DND-41 (cell line): ENCODE measurements around the gene DTX1.

Experiments used
- ATAC-seq: fragments of 200-7000 bp; cut with Tn5 transposase; 3 replicates; pipeline ENCODE4 v1.9.1; 2021; ENCODE audit warnings: low read depth; ENCODE audit not compliant: insufficient read depth
- DNase-seq: peaks from one replicate; pipeline ENCODE4 v3.0.0-alpha.2; 2020
- H2AFZ ChIP-seq: 2 replicates; pipeline ENCODE4 v1.6.0; 2012; ENCODE audit warnings: low read depth, low read length
- H3K27ac ChIP-seq: 2 replicates; pipeline ENCODE4 v1.5.1; 2012; ENCODE audit warnings: low read length, inconsistent platforms
- H3K27me3 ChIP-seq: fragments of 200-600 bp; sonication (generic); 2 replicates; pipeline ENCODE4 v1.6.0; 2012; ENCODE audit warnings: low read length, mild to moderate bottlenecking, inconsistent platforms; ENCODE audit not compliant: insufficient read depth, poor library complexity
- H3K36me3 ChIP-seq: 2 replicates; pipeline ENCODE4 v1.5.1; 2012; ENCODE audit warnings: low read length, inconsistent platforms; ENCODE audit not compliant: insufficient read depth
- H3K4me1 ChIP-seq: 2 replicates; pipeline ENCODE4 v1.5.1; 2012; ENCODE audit warnings: mild to moderate bottlenecking, low read length; ENCODE audit not compliant: insufficient read depth
- H3K4me2 ChIP-seq: 2 replicates; pipeline ENCODE4 v1.6.0; 2012; ENCODE audit warnings: mild to moderate bottlenecking, moderate library complexity, low read length, inconsistent platforms; ENCODE audit not compliant: insufficient read depth
- H3K4me3 ChIP-seq, 2 experiments: fragments of 200-600 bp in 1 of 2; shearing (Covaris generic) in 1 of 2; 2 replicates each; pipeline ENCODE4 v1.5.1; 2012 to 2016; ENCODE audit warnings: inconsistent platforms in 2 of 2, low read length in 2 of 2, mild to moderate bottlenecking in 2 of 2, low read depth in 1 of 2, moderate library complexity in 1 of 2
- H3K79me2 ChIP-seq: 2 replicates; pipeline ENCODE4 v1.6.0; 2012; ENCODE audit warnings: low read length, inconsistent platforms; ENCODE audit not compliant: insufficient read depth
- H3K9ac ChIP-seq: 2 replicates; pipeline ENCODE4 v1.6.0; 2012; ENCODE audit warnings: low read depth, mild to moderate bottlenecking, inconsistent platforms, low read length, moderate library complexity
- H3K9me3 ChIP-seq: 2 replicates; pipeline ENCODE4 v1.5.1; 2012; ENCODE audit warnings: low read length, moderate library complexity, mild to moderate bottlenecking, inconsistent platforms; ENCODE audit not compliant: insufficient read depth, severe bottlenecking
- H4K20me1 ChIP-seq: 2 replicates; pipeline ENCODE4 v1.6.0; 2012; ENCODE audit warnings: low read length; ENCODE audit not compliant: insufficient read depth
- CTCF ChIP-seq: IDR thresholded peaks from 2 replicates; pipeline ENCODE4 v1.5.1; 2012; ENCODE audit warnings: borderline replicate concordance, low read length, moderate library complexity, mild to moderate bottlenecking; ENCODE audit not compliant: poor library complexity, severe bottlenecking; ENCODE audit errors: extremely low read depth
- EZH2 ChIP-seq: IDR thresholded peaks from 3 replicates; pipeline ENCODE4 v1.6.1; 2012; ENCODE audit warnings: borderline replicate concordance, low read depth, mild to moderate bottlenecking, moderate library complexity, low read length, inconsistent platforms; ENCODE audit not compliant: severe bottlenecking

DTX1 gene

DNA sequence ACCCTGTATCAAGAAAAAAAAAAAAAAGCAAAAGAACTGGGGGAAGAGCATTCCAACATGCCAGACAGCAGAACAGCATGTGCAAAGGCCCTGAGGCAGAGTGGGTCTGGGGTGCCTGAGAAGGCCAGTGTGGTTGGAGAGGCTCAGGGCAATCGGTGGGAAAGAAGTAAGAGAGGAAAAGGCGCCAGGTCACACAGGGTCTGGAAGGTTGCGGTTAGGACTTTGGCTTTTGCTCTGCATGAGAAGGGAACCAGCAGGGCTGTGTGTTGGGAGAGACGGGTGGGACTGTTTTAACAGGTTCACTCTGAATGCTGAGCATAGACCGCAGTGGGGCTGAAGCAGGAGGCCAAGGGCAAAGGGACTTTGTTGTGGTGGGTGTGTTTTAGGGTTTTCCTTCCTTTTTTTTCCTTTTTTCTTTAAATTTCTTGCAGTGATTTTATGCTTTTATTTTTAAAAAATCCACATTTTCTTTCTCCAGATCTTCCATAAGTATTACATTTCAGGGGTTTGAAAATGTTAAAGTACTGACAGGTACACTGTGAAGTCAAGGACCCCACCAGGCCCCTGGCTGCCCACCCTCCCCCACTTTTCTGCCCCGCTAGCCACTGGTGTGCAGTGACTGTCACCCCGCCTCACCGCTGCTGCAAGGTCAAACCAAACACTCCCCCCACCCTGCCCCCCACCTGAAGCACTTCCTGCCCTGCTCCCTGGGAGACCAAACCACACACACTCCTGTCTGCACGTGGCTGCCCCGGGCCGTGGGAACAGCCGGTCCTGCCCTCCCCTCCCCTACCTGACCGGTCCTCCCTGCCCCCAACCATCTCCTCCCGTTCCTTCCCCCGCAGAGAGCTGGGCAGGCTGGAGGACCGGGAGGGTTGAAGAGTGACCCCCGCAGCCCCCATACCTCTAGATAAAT lies 30.0 kb downstream of the DTX1 start:
- Histone ChIP-seq H3K27ac (peak overlapping the region; percentile 95), H3K9ac (peak overlapping the region; percentile 57), H3K9me3 (no peaks in the 10 kb centered on the region), H3K4me2 (peak overlapping the region; percentile 49), H4K20me1 (peaks cover 5% of the 10 kb centered on the region; the same call in 1 of the 2 replicates), H3K79me2 (peaks cover 82% of the 10 kb centered on the region), H3K4me3 (peak overlapping the region in 1 of 2 experiments; percentile 35; a peak in 1 of 4 replicates), H3K4me1 (peaks cover 100% of the 10 kb centered on the region), H3K27me3 (no peaks in the 10 kb centered on the region), H3K36me3 (peaks cover 88% of the 10 kb centered on the region), H2AFZ (no peak overlapping the region)
- peak; percentile 94 for DNase-seq
- ATAC-seq: peak; percentile 64
- TF ChIP-seq CTCF: no peak
- TF ChIP-seq EZH2: no peak

GRCh38 chr12:113087193-113087592 lies 30.7 kb downstream of the DTX1 start:
- no peak for TF ChIP-seq EZH2
- TF ChIP-seq CTCF: no peak
- H3K9me3 ChIP-seq: no peaks in the 10 kb centered on the region
- H3K4me1 ChIP-seq: peaks cover 99% of the 10 kb centered on the region
- H3K4me3 ChIP-seq: peak overlapping the region in 1 of 2 experiments; percentile 35; a peak in 1 of 4 replicates
- no peaks in the 10 kb centered on the region; the same call in 1 of the 2 replicates for H4K20me1 ChIP-seq
- H3K27ac ChIP-seq: peak overlapping the region; percentile 95
- peaks cover 88% of the 10 kb centered on the region for H3K36me3 ChIP-seq
- no peak overlapping the region for H2AFZ ChIP-seq
- peak overlapping the region; percentile 57 for H3K9ac ChIP-seq
- H3K79me2 ChIP-seq: peaks cover 82% of the 10 kb centered on the region
- H3K27me3 ChIP-seq: no peaks in the 10 kb centered on the region
- peak overlapping the region; percentile 49 for H3K4me2 ChIP-seq
- peak; percentile 68 for DNase-seq
- ATAC-seq: peak; percentile 2

GRCh38 chr12:113088037-113088436 lies 31.5 kb downstream of the DTX1 start:
- Histone ChIP-seq H3K4me3 (peak overlapping the region in 1 of 2 experiments; percentile 2; a peak in 1 of 4 replicates), H3K27me3 (no peaks in the 10 kb centered on the region), H3K36me3 (peaks cover 88% of the 10 kb centered on the region), H3K79me2 (peaks cover 82% of the 10 kb centered on the region), H3K9ac (peak overlapping the region; percentile 57), H4K20me1 (no peaks in the 10 kb centered on the region; the same call in 1 of the 2 replicates), H2AFZ (no peak overlapping the region), H3K4me1 (peaks cover 91% of the 10 kb centered on the region), H3K27ac (peak overlapping the region; percentile 95), H3K4me2 (peak overlapping the region; percentile 49), H3K9me3 (no peaks in the 10 kb centered on the region)
- TF ChIP-seq CTCF (no peak), EZH2 (no peak)
- ATAC-seq (no peak), DNase-seq (peak; percentile 67)
